Frontal cortex (tissue), 4 donors: ENCODE data around the gene SMG1. TPM values are rescaled to one million over a fixed set of nuclear protein-coding genes. Genes with fewer than 3 reads are reported as not detected.
A peak's percentile ranks its signal among the peaks of the same experiment; 100 is the strongest.
"Not testable (repeated sequence)": the region's sequence is repeated elsewhere in the genome, so short reads cannot be mapped to it uniquely, and the experiment has no call there.

ENCODE experiments used
- DNase-seq, 2 donors: peaks; one replicate each; pipeline ENCODE4 v3.0.0; 2012; ENCODE audit warnings: low spot score in 2 of 2
- FAIRE-seq: peaks from 2 replicates; lab custom pipeline; 2012; peaks lifted over from hg19 to GRCh38; lab: Jason Lieb, UNC
- total RNA-seq: library from RNA; depleted of rRNA; stranded (reverse); fragments of >200 nt; gene quantifications from one replicate; pipeline ENCODE4 v1.2.3, GENCODE V29; 2014
- donor health status: control.
- donor health status: control.
- donor health status: control.

The SMG1 gene
- total RNA-seq, 1 donor from 2014 or later = 89.3 TPM

- DNase-seq (no peak), FAIRE-seq (no peak)
Observed at GRCh38 chr16:18803569-18804462, 122.4 kb downstream of the SMG1 start.

- FAIRE-seq (no peak), DNase-seq (no peak)
Observed at GRCh38 chr16:18802767-18803343, 123.4 kb downstream of the SMG1 start.

GRCh38 chr16:18801145-18801972, 124.8 kb downstream of the SMG1 start, which contains the start of gene ARL6IP1:
Gene ARL6IP1, minus strand, starts transcription at chr16:18801549. Its CDS starts 83 bp downstream, at chr16:18801466.
- peak; percentile 98 for FAIRE-seq
- DNase-seq = peak; percentile 91 to 98

GRCh38 chr16:18800775-18801144, 125.4 kb downstream of the SMG1 start:
- no peak for FAIRE-seq
- no peak for DNase-seq

- DNase-seq (no peak), FAIRE-seq (no peak)
Observed at GRCh38 chr16:18800293-18800692, 125.9 kb downstream of the SMG1 start.

- DNase-seq (no peak), FAIRE-seq (no peak)
Observed at GRCh38 chr16:18799500-18799899, 126.7 kb downstream of the SMG1 start.

GRCh38 chr16:18797746-18798145, 128.5 kb downstream of the SMG1 start:
- no peak for DNase-seq
- no peak for FAIRE-seq

- DNase-seq (no peak), FAIRE-seq (no peak)
Observed at GRCh38 chr16:18796377-18796776, 129.8 kb downstream of the SMG1 start.

GRCh38 chr16:18792836-18793433, 133.3 kb downstream of the SMG1 start:
- FAIRE-seq (no peak), DNase-seq (no peak)

GRCh38 chr16:18789850-18790706, 136.1 kb downstream of the SMG1 start, which contains the start of gene RPS15A:
Gene RPS15A, minus strand, starts transcription at chr16:18790334. Its CDS starts 1,221 bp downstream, at chr16:18789113.
- no peak for FAIRE-seq

GRCh38 chr16:18789515-18789849, 136.7 kb downstream of the SMG1 start:
- DNase-seq = no peak

More at GRCh38 chr16:18789850-18790706, 136.1 kb downstream of the SMG1 start, which contains the start of gene RPS15A:
- DNase-seq = peak; percentile 91 to 97

GRCh38 chr16:18788828-18789514, 137.2 kb downstream of the SMG1 start:
- FAIRE-seq (no peak), DNase-seq (no peak)

More at GRCh38 chr16:18789515-18789849, 136.7 kb downstream of the SMG1 start:
- FAIRE-seq = no peak

GRCh38 chr16:18784917-18785623, 141.1 kb downstream of the SMG1 start:
- FAIRE-seq (no peak), DNase-seq (no peak)

- no peak for DNase-seq
- FAIRE-seq = no peak
Observed at GRCh38 chr16:18783430-18784341, 142.5 kb downstream of the SMG1 start.

GRCh38 chr16:18782697-18783429, 143.3 kb downstream of the SMG1 start:
- DNase-seq (no peak), FAIRE-seq (no peak)

- FAIRE-seq, DNase-seq: not testable (repeated sequence)
Observed at GRCh38 chr16:18781232-18781631, 145.0 kb downstream of the SMG1 start.
